ACC112 (cell line): ENCODE measurements around the gene KANK4.
A peak's percentile ranks its signal among the peaks of the same experiment; 100 is the strongest.

Source experiments
- H2AFZ ChIP-seq: fragments of 200-600 bp; sonication (generic); one replicate; pipeline ENCODE4 v1.6.0; 2017; ENCODE audit warnings: antibody characterized with exemption, low read length; ENCODE audit not compliant: unreplicated experiment
- H3K27ac ChIP-seq: fragments of 200-600 bp; sonication (generic); 2 replicates; pipeline ENCODE4 v1.5.1; 2014; ENCODE audit warnings: low read depth, mild to moderate bottlenecking, antibody characterized with exemption, low read length, moderate library complexity
- H3K27me3 ChIP-seq: fragments of 200-600 bp; sonication (generic); 2 replicates; pipeline ENCODE4 v1.6.1; 2014; ENCODE audit warnings: mild to moderate bottlenecking, antibody characterized with exemption, low read length, moderate library complexity, mixed read lengths; ENCODE audit not compliant: insufficient read depth
- H3K36me3 ChIP-seq: fragments of 200-600 bp; sonication (generic); 2 replicates; pipeline ENCODE4 v1.6.1; 2016; ENCODE audit warnings: mild to moderate bottlenecking, antibody characterized with exemption, low read length, moderate library complexity, mixed read lengths; ENCODE audit not compliant: insufficient read depth
- H3K4me1 ChIP-seq: fragments of 200-600 bp; sonication (generic); one replicate; pipeline ENCODE4 v1.6.1; 2016; ENCODE audit warnings: low read length, mixed read lengths; ENCODE audit not compliant: insufficient read depth, unreplicated experiment, control insufficient read depth
- H3K4me3 ChIP-seq: fragments of 200-600 bp; sonication (generic); 2 replicates; pipeline ENCODE4 v1.5.1; 2014; ENCODE audit warnings: mild to moderate bottlenecking, low read depth, low read length
- H3K79me2 ChIP-seq: fragments of 200-600 bp; sonication (generic); one replicate; pipeline ENCODE4 v1.6.0; 2016; ENCODE audit warnings: low read length; ENCODE audit not compliant: control insufficient read depth, unreplicated experiment, insufficient read depth

KANK4 gene

GRCh38 chr1:62355095-62355494, 35.9 kb upstream of the KANK4 start:
- Histone ChIP-seq H3K4me1 (peaks cover 5% of the 10 kb centered on the region), H2AFZ (no peak overlapping the region), H3K79me2 (no peaks in the 10 kb centered on the region), H3K4me3 (no peak overlapping the region), H3K27me3 (no peaks in the 10 kb centered on the region), H3K36me3 (no peaks in the 10 kb centered on the region), H3K27ac (no peak overlapping the region)

GRCh38 chr1:62353853-62354252, 34.6 kb upstream of the KANK4 start:
- no peak overlapping the region for H3K4me3 ChIP-seq
- peaks cover 5% of the 10 kb centered on the region for H3K4me1 ChIP-seq
- no peak overlapping the region for H2AFZ ChIP-seq
- H3K27ac ChIP-seq, result no peak overlapping the region
- H3K79me2 ChIP-seq, result no peaks in the 10 kb centered on the region
- H3K36me3 ChIP-seq, result no peaks in the 10 kb centered on the region
- H3K27me3 ChIP-seq, result no peaks in the 10 kb centered on the region

- H3K4me1 ChIP-seq, result peaks cover 5% of the 10 kb centered on the region
- H3K36me3 ChIP-seq, result no peaks in the 10 kb centered on the region
- no peaks in the 10 kb centered on the region for H3K27me3 ChIP-seq
- no peak overlapping the region for H2AFZ ChIP-seq
- no peak overlapping the region for H3K27ac ChIP-seq
- H3K4me3 ChIP-seq, result no peak overlapping the region
- no peaks in the 10 kb centered on the region for H3K79me2 ChIP-seq
Measured at GRCh38 chr1:62352387-62352786, 33.2 kb upstream of the KANK4 start.

- Histone ChIP-seq H3K36me3 (no peaks in the 10 kb centered on the region), H3K79me2 (no peaks in the 10 kb centered on the region), H3K4me3 (no peak overlapping the region), H3K27ac (no peak overlapping the region), H3K4me1 (no peaks in the 10 kb centered on the region), H3K27me3 (no peaks in the 10 kb centered on the region), H2AFZ (no peak overlapping the region)
Measured at GRCh38 chr1:62349470-62350233, 30.4 kb upstream of the KANK4 start.

GRCh38 chr1:62346886-62347285, 27.7 kb upstream of the KANK4 start:
- Histone ChIP-seq H3K27ac (no peak overlapping the region), H3K27me3 (no peaks in the 10 kb centered on the region), H3K4me3 (no peak overlapping the region), H3K79me2 (no peaks in the 10 kb centered on the region), H3K36me3 (no peaks in the 10 kb centered on the region), H2AFZ (no peak overlapping the region), H3K4me1 (no peaks in the 10 kb centered on the region)

- H2AFZ ChIP-seq, result no peak overlapping the region
- H3K27me3 ChIP-seq, result no peaks in the 10 kb centered on the region
- no peak overlapping the region for H3K4me3 ChIP-seq
- no peaks in the 10 kb centered on the region for H3K4me1 ChIP-seq
- H3K36me3 ChIP-seq, result no peaks in the 10 kb centered on the region
- H3K79me2 ChIP-seq, result no peaks in the 10 kb centered on the region
- H3K27ac ChIP-seq, result no peak overlapping the region
Measured at GRCh38 chr1:62343911-62344310, 24.7 kb upstream of the KANK4 start.

GRCh38 chr1:62342270-62342669, 23.0 kb upstream of the KANK4 start:
- H3K27me3 ChIP-seq, result no peaks in the 10 kb centered on the region
- H3K27ac ChIP-seq, result no peak overlapping the region
- no peak overlapping the region for H3K4me3 ChIP-seq
- peaks cover 4% of the 10 kb centered on the region for H3K4me1 ChIP-seq
- H3K79me2 ChIP-seq, result no peaks in the 10 kb centered on the region
- no peak overlapping the region for H2AFZ ChIP-seq
- H3K36me3 ChIP-seq, result no peaks in the 10 kb centered on the region

GRCh38 chr1:62341615-62342014, 22.4 kb upstream of the KANK4 start:
- Histone ChIP-seq H3K79me2 (no peaks in the 10 kb centered on the region), H3K4me3 (no peak overlapping the region), H3K27me3 (no peaks in the 10 kb centered on the region), H3K27ac (no peak overlapping the region), H3K4me1 (peaks cover 4% of the 10 kb centered on the region), H3K36me3 (no peaks in the 10 kb centered on the region), H2AFZ (no peak overlapping the region)

GRCh38 chr1:62341089-62341488, 21.9 kb upstream of the KANK4 start:
- H3K36me3 ChIP-seq, result no peaks in the 10 kb centered on the region
- H2AFZ ChIP-seq, result no peak overlapping the region
- H3K4me3 ChIP-seq, result no peak overlapping the region
- peaks cover 4% of the 10 kb centered on the region for H3K4me1 ChIP-seq
- H3K27me3 ChIP-seq, result no peaks in the 10 kb centered on the region
- no peaks in the 10 kb centered on the region for H3K79me2 ChIP-seq
- H3K27ac ChIP-seq, result no peak overlapping the region

- H3K36me3 ChIP-seq, result no peaks in the 10 kb centered on the region
- no peaks in the 10 kb centered on the region for H3K79me2 ChIP-seq
- H3K27ac ChIP-seq, result no peak overlapping the region
- peak overlapping the region; percentile 68 for H2AFZ ChIP-seq
- no peak overlapping the region for H3K4me3 ChIP-seq
- H3K4me1 ChIP-seq, result peaks cover 4% of the 10 kb centered on the region
- H3K27me3 ChIP-seq, result no peaks in the 10 kb centered on the region
Measured at GRCh38 chr1:62337706-62338631, 18.7 kb upstream of the KANK4 start.
